ENCODE results near the gene GPALPP1. TPM values are rescaled to one million over a fixed set of nuclear protein-coding genes. Genes with fewer than 3 reads are reported as not detected.

Gene GPALPP1
- total RNA-seq, 4 donors from 2014 or later = 12.1 to 30.3 (median 22.0) TPM

GRCh38 chr13:44976196-44976595, 13.1 kb upstream of the GPALPP1 start:
- no peak for DNase-seq
- peaks cover 0 to 26% (median 8%) of the 10 kb centered on the region in 4 donors for H3K36me3 ChIP-seq
- in situ Hi-C loops (cut with MboI; ENCODE audit: low pct_ligation_motif_present in 1 of 4, low pct_unique_long_range_greater_than_20kb in 1 of 4, low sequenced_read_pairs in 3 of 4) (no loop called here), intact Hi-C loops (cut with DNase I; ENCODE audit: low total_unique reads) (loop anchor here (10.0 kb wide), 1 partner anchor 51 kb away; no protein-coding TSS in a partner anchor)
- no peaks in the 10 kb centered on the region for H3K27me3 ChIP-seq
- WGBS, 2 donors (ENCODE audit: low coverage in 1 of 2) = 74 to 85% methylated on average over 2 to 3 of the region's 3 CpGs
- TF ChIP-seq POLR2AphosphoS5 (IDR thresholded peaks at IDR 0.05) (no peak), CTCF (IDR thresholded peaks at IDR 0.05) (no peak)
- no peaks in the 10 kb centered on the region for H3K4me1 ChIP-seq
- no peak overlapping the region for H3K27ac ChIP-seq
- no peak overlapping the region for H3K4me3 ChIP-seq
- H3K9me3 ChIP-seq = no peaks in the 10 kb centered on the region

GRCh38 chr13:44976949-44977583, 12.3 kb upstream of the GPALPP1 start:
- Histone ChIP-seq H3K9me3 (no peaks in the 10 kb centered on the region), H3K27me3 (no peaks in the 10 kb centered on the region), H3K27ac (no peak overlapping the region), H3K4me3 (no peak overlapping the region), H3K4me1 (no peaks in the 10 kb centered on the region), H3K36me3 (peaks cover 0 to 26% (median 8%) of the 10 kb centered on the region in 4 donors)
- intact Hi-C loops (cut with DNase I; ENCODE audit: low total_unique reads) = loop anchor here (10.0 kb wide), 1 partner anchor 52 kb away; no protein-coding TSS in a partner anchor
- in situ Hi-C loops (cut with MboI; ENCODE audit: low pct_ligation_motif_present in 1 of 4, low pct_unique_long_range_greater_than_20kb in 1 of 4, low sequenced_read_pairs in 3 of 4) = no loop called here
- no peak for DNase-seq
- TF ChIP-seq POLR2A (IDR thresholded peaks at IDR 0.05) (no peak), POLR2AphosphoS5 (IDR thresholded peaks at IDR 0.05) (no peak), CTCF (IDR thresholded peaks at IDR 0.05) (no peak), EP300 (IDR thresholded peaks at IDR 0.05; ENCODE audit: low read depth) (no peak)
- WGBS, 2 donors (ENCODE audit: low coverage in 1 of 2) = 67 to 73% methylated on average over 1 of the region's 1 CpG

GRCh38 chr13:44978328-44978727, 11.0 kb upstream of the GPALPP1 start:
- 97 to 100% methylated on average over 1 of the region's 1 CpG for WGBS, 2 donors (ENCODE audit: low coverage in 1 of 2)
- H3K4me3 ChIP-seq = no peak overlapping the region
- H3K27ac ChIP-seq = no peak overlapping the region
- no peaks in the 10 kb centered on the region for H3K9me3 ChIP-seq
- peaks cover 0 to 26% (median 8%) of the 10 kb centered on the region in 4 donors for H3K36me3 ChIP-seq
- in situ Hi-C loops (cut with MboI; ENCODE audit: low pct_ligation_motif_present in 1 of 4, low pct_unique_long_range_greater_than_20kb in 1 of 4, low sequenced_read_pairs in 3 of 4) (no loop called here), intact Hi-C loops (cut with DNase I; ENCODE audit: low total_unique reads) (loop anchor here (10.0 kb wide), 1 partner anchor 54 kb away; no protein-coding TSS in a partner anchor)
- DNase-seq = no peak
- TF ChIP-seq POLR2AphosphoS5 (IDR thresholded peaks at IDR 0.05) = no peak
- no peak for TF ChIP-seq EP300 (IDR thresholded peaks at IDR 0.05; ENCODE audit: low read depth)
- TF ChIP-seq POLR2A (IDR thresholded peaks at IDR 0.05) = no peak
- no peak for TF ChIP-seq CTCF (IDR thresholded peaks at IDR 0.05)
- H3K27me3 ChIP-seq = no peaks in the 10 kb centered on the region
- no peaks in the 10 kb centered on the region for H3K4me1 ChIP-seq

GRCh38 chr13:44989941-44990340, 603 bp downstream of the GPALPP1 start:
- peaks cover 14 to 27% (median 22%) of the 10 kb centered on the region in 4 donors for H3K4me1 ChIP-seq
- in situ Hi-C loops (cut with MboI; ENCODE audit: low pct_ligation_motif_present in 1 of 4, low pct_unique_long_range_greater_than_20kb in 1 of 4, low sequenced_read_pairs in 3 of 4) = no loop called here
- WGBS, 2 donors (ENCODE audit: low coverage in 1 of 2) = 5 to 34% methylated on average over 2 to 10 of the region's 10 CpGs

More at GRCh38 chr13:44989941-44990340, 603 bp downstream of the GPALPP1 start:
- DNase-seq = no peak
- no peak for TF ChIP-seq POLR2AphosphoS5 (IDR thresholded peaks at IDR 0.05)
- no peak for TF ChIP-seq POLR2A (IDR thresholded peaks at IDR 0.05)
- no peak for TF ChIP-seq EP300 (IDR thresholded peaks at IDR 0.05; ENCODE audit: low read depth)
- no peak for TF ChIP-seq CTCF (IDR thresholded peaks at IDR 0.05)
- Histone ChIP-seq H3K9me3 (no peaks in the 10 kb centered on the region), H3K4me3 (peak overlapping the region; percentile 77 to 95 (median 83)), H3K27me3 (no peaks in the 10 kb centered on the region), H3K27ac (peak overlapping the region; percentile 84 to 92 (median 88)), H3K36me3 (no peaks in the 10 kb centered on the region)
- intact Hi-C loops (cut with DNase I; ENCODE audit: low total_unique reads) = no loop called here

All from transverse colon (tissue), 4 donors.